ENCODE results near the gene ATG4A.

Gene ATG4A

GRCh38 chrX:108091264-108091877 lies at the start of gene ATG4A, which contains the start of gene PSMD10:
ATG4A (plus strand) TSS chrX:108091778; CDS start chrX:108091827, 49 bp downstream.
PSMD10 (minus strand) TSS chrX:108091542; CDS start chrX:108091520, 22 bp downstream.
- peak; percentile 86 for DNase-seq

GRCh38 chrX:108044554-108045256 lies 46.9 kb upstream of the ATG4A start, which contains the start of gene VSIG1:
VSIG1 (plus strand) TSS chrX:108045065; CDS start chrX:108045131, 66 bp downstream.
- no peak for DNase-seq

GRCh38 chrX:108049649-108050048 lies 41.9 kb upstream of the ATG4A start:
- DNase-seq: no peak

GRCh38 chrX:108053218-108053617 lies 38.4 kb upstream of the ATG4A start:
- DNase-seq: no peak

GRCh38 chrX:108055546-108055945 lies 36.0 kb upstream of the ATG4A start:
- no peak for DNase-seq

- no peak for DNase-seq
These were observed 31.8 kb upstream of the ATG4A start for GRCh38 chrX:108059801-108060200.

GRCh38 chrX:108064001-108064400 lies 27.6 kb upstream of the ATG4A start:
- no peak for DNase-seq

GRCh38 chrX:108064613-108065012 lies 27.0 kb upstream of the ATG4A start:
- no peak for DNase-seq

- DNase-seq: no peak
These were observed 23.5 kb upstream of the ATG4A start for GRCh38 chrX:108068121-108068520.

GRCh38 chrX:108070891-108071290 lies 20.7 kb upstream of the ATG4A start:
- no peak for DNase-seq

GRCh38 chrX:108071578-108071977 lies 20.0 kb upstream of the ATG4A start:
- DNase-seq: no peak

GRCh38 chrX:108072746-108073145 lies 18.8 kb upstream of the ATG4A start:
- DNase-seq: no peak

- DNase-seq: no peak
These were observed 10.5 kb upstream of the ATG4A start for GRCh38 chrX:108081110-108081509.

GRCh38 chrX:108087792-108088191 lies 3.8 kb upstream of the ATG4A start:
- no peak for DNase-seq

- no peak for DNase-seq
These were observed 3.1 kb upstream of the ATG4A start for GRCh38 chrX:108088511-108088910.

GRCh38 chrX:108090491-108091263 lies 901 bp upstream of the ATG4A start:
- no peak for DNase-seq

- DNase-seq: no peak
These were observed 307 bp downstream of the ATG4A start for GRCh38 chrX:108091878-108092291.

- no peak for DNase-seq
These were observed 5.8 kb downstream of the ATG4A start for GRCh38 chrX:108097380-108097779.

- DNase-seq: no peak
These were observed 13.9 kb downstream of the ATG4A start for GRCh38 chrX:108105473-108105872.

- DNase-seq: no peak
These were observed 23.0 kb downstream of the ATG4A start for GRCh38 chrX:108114541-108114940.

GRCh38 chrX:108117988-108118387 lies 26.4 kb downstream of the ATG4A start:
- no peak for DNase-seq

GRCh38 chrX:108121291-108121690 lies 29.7 kb downstream of the ATG4A start:
- DNase-seq: no peak

GRCh38 chrX:108122748-108123147 lies 31.2 kb downstream of the ATG4A start:
- no peak for DNase-seq

Data from SIG-M5 (cell line).